Prostate gland (tissue), 2 donors: ENCODE results near the gene TMEM154. TPM values are rescaled to one million over a fixed set of nuclear protein-coding genes. Genes with fewer than 3 reads are reported as not detected.

ENCODE experiments used
- DNase-seq: peaks from one replicate; pipeline ENCODE4 v3.0.0-alpha.2; 2019; ENCODE audit warnings: low spot score
- H3K27ac ChIP-seq, 2 donors: fragments of 200-600 bp; sonication (generic); 2 replicates each; pipeline ENCODE4 v1.5.1; 2017 to 2019
- H3K27me3 ChIP-seq: fragments of 200-600 bp; sonication (generic); replicated peaks from 2 replicates; pipeline ENCODE4 v1.5.1; 2019; ENCODE audit not compliant: insufficient read depth
- H3K36me3 ChIP-seq, 2 donors: fragments of 200-600 bp; sonication (generic); 1 replicate in 1 of 2; 2 replicates in 1 of 2; pipeline versions ENCODE4 v1.5.1 to v1.8.1; 2017 to 2019
- H3K4me1 ChIP-seq: fragments of 200-600 bp; sonication (generic); replicated peaks from 2 replicates; pipeline ENCODE4 v1.5.1; 2019
- H3K4me3 ChIP-seq, 2 donors: fragments of 200-600 bp; sonication (generic); 2 replicates each; pipeline ENCODE4 v1.5.1; 2017 to 2019
- H3K9me3 ChIP-seq: fragments of 200-600 bp; sonication (generic); 2 replicates; pipeline ENCODE4 v1.5.1; 2017
- CTCF ChIP-seq, 4 experiments: fragments of 200-600 bp in 2 of 4; fragments of 450-650 bp in 2 of 4; sonication (generic) in 2 of 4; IDR thresholded peaks; 1 replicate in 3 of 4; 2 replicates in 1 of 4; pipeline ENCODE4 v1.5.1; 2016 to 2019; ENCODE audit warnings: antibody characterized with exemption in 4 of 4, mild to moderate bottlenecking in 2 of 4, moderate library complexity in 2 of 4
- POLR2A ChIP-seq: fragments of 450-650 bp; IDR thresholded peaks from one replicate; pipeline ENCODE4 v1.6.1; 2016; ENCODE audit warnings: antibody characterized with exemption, mild to moderate bottlenecking
- POLR2AphosphoS5 ChIP-seq: sonication (generic); formaldehyde crosslinking; IDR thresholded peaks from one replicate; pipeline ENCODE4 v1.6.1; 2017; ENCODE audit warnings: antibody characterized with exemption
- WGBS: methylation state at CpG from one replicate; pipeline ENCODE4 v1.1.5; 2018; 5-methylcytosine and 5-hydroxymethylcytosine counted together
- intact Hi-C: fragments of 100-400 bp; cut with DNase I; formaldehyde crosslinking; loops from one replicate; pipeline ENCODE4 v1.14.2; 2022
- total RNA-seq, 2 donors: library from RNA; depleted of rRNA; stranded (reverse); fragments of >200 nt; gene quantifications; one replicate each; pipeline ENCODE4 v1.1.0, GENCODE V29; 2016

TMEM154 gene
- total RNA-seq, 2 donors from 2014 or later: 2.6 to 2.7 TPM

- H3K4me3 ChIP-seq: no peak overlapping the region
- intact Hi-C loops: no loop called here
- H3K4me1 ChIP-seq: no peaks in the 10 kb centered on the region
- 76% methylated on average over 1 of the region's 1 CpG for WGBS
- H3K9me3 ChIP-seq: no peaks in the 10 kb centered on the region
- H3K36me3 ChIP-seq: no peaks in the 10 kb centered on the region
- no peaks in the 10 kb centered on the region for H3K27me3 ChIP-seq
- no peak overlapping the region for H3K27ac ChIP-seq
- no peak for DNase-seq
- TF ChIP-seq CTCF (IDR thresholded peaks at IDR 0.05) (no peak), POLR2AphosphoS5 (no peak), POLR2A (no peak)
Measured at GRCh38 chr4:152571296-152571695, 108.5 kb downstream of the TMEM154 start.

Other genes with a start within 250 kb of the TMEM154 start
- 10 to 100 TPM; 21.8 to 24.9 TPM for gene FBXW7, start 143.9 kb downstream of the TMEM154 start, total RNA-seq
- under 1 TPM; 0.28 to 0.64 TPM for gene TIGD4, start 99.7 kb upstream of the TMEM154 start, total RNA-seq
- 10 to 100 TPM; 34.7 to 38.9 TPM for gene ARFIP1, start 100.0 kb upstream of the TMEM154 start, total RNA-seq